ENCODE data around the gene USP17L29. TPM values are rescaled to one million over a fixed set of nuclear protein-coding genes. Genes with fewer than 3 reads are reported as not detected.
"Not testable (repeated sequence)": the region's sequence is repeated elsewhere in the genome, so short reads cannot be mapped to it uniquely, and the experiment has no call there.

The USP17L29 gene
- total and polyA plus RNA-seq, 2 donors (not counting 1 experiment from before 2014, with no cell fraction given) = not detected

DNA sequence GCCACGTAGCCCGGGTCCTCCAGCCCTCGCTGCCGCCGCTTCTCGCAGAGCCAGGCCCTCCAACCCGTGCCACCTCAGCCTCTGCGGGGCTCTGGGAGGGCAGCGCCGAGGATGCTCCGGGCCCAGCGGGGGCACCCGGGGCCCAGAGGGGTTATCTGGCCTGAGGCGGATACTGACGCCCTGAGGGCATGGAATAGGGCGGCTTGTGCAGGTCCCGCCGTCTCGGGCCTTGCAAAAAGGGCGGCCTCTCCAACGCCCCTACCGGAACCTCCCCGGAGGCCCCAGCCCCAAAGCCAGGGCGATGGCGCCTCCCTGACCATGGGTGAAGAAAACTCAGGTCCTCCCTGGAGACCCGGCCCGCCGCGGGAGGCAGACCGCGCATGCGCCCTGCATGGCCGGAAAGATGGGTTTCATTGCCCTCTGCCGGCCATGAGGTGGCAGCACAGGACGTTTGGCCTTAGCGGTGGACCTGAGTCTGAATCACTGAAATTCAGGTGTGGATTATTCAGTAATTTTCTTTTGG lies 27.6 kb downstream of the USP17L29 start:
- H2AFZ ChIP-seq (ENCODE audit: insufficient read depth, low read depth, low read length, poor library complexity, severe bottlenecking) = peak overlapping the region; percentile 76

DNA sequence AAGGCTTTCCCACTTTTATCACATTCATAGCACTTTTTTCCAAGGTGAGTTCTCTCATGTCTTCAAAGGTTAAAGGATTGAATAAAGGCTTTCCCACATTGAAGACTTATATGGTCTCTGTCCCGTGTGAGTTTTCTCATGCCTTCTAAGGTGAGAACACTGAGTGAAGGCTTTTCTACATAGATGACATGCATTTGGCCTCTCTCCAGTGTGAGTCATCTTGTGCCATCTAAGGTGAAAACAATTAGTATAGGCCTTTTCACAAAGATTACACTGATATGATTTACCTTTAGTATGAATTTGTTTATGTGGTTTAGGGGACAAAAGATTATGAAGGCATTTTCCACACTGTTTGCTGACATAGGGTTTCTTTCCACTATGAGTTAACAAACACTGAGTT lies 30.7 kb downstream of the USP17L29 start:
- no peaks in the 10 kb centered on the region for H3K27me3 ChIP-seq (replicated peaks in 1 of 4; ENCODE audit: control extremely low read depth in 1 of 4, control insufficient read depth in 3 of 4, insufficient read depth in 4 of 4, low read length in 3 of 4)
- H3K79me2 ChIP-seq (ENCODE audit: control insufficient read depth, insufficient read depth, low read length) = no peaks in the 10 kb centered on the region
- no peak overlapping the region for H3K9ac ChIP-seq (ENCODE audit: low read length)
- no peak overlapping the region for H3K4me2 ChIP-seq (replicated peaks; ENCODE audit: low read depth, low read length, poor library complexity, severe bottlenecking)
- Mint-ChIP-seq H3K27ac (no peak overlapping the region), H3K27me3 (peaks cover 3% of the 10 kb centered on the region), H3K4me3 (no peak overlapping the region), H3K4me1 (peaks cover 1% of the 10 kb centered on the region), H3K9me3 (ENCODE audit: insufficient read depth) (no peaks in the 10 kb centered on the region)
- intact Hi-C loops (cut with micrococcal nuclease) = no loop called here
- CTCF ChIA-PET = no interaction called here
- H3K36me3 ChIP-seq (replicated peaks in 1 of 2; ENCODE audit: control extremely low read depth in 1 of 2, control insufficient read depth in 1 of 2, extremely low read depth in 1 of 2, insufficient read depth in 2 of 2, low read length in 1 of 2) = no peaks in the 10 kb centered on the region
- H3K9me3 ChIP-seq (ENCODE audit: control extremely low read depth in 1 of 3, control insufficient read depth in 2 of 3, insufficient read depth in 1 of 3, low read length in 2 of 3) = no peaks in the 10 kb centered on the region
- H4K20me1 ChIP-seq (ENCODE audit: control insufficient read depth, insufficient read depth, low read length, poor library complexity, severe bottlenecking) = no peaks in the 10 kb centered on the region
- H3K27ac ChIP-seq (ENCODE audit: low read length in 2 of 2) = no peak overlapping the region
- TF ChIP-seq, protein P1, sequence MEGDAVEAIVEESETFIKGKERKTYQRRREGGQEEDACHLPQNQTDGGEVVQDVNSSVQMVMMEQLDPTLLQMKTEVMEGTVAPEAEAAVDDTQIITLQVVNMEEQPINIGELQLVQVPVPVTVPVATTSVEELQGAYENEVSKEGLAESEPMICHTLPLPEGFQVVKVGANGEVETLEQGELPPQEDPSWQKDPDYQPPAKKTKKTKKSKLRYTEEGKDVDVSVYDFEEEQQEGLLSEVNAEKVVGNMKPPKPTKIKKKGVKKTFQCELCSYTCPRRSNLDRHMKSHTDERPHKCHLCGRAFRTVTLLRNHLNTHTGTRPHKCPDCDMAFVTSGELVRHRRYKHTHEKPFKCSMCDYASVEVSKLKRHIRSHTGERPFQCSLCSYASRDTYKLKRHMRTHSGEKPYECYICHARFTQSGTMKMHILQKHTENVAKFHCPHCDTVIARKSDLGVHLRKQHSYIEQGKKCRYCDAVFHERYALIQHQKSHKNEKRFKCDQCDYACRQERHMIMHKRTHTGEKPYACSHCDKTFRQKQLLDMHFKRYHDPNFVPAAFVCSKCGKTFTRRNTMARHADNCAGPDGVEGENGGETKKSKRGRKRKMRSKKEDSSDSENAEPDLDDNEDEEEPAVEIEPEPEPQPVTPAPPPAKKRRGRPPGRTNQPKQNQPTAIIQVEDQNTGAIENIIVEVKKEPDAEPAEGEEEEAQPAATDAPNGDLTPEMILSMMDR (IDR thresholded peaks at IDR 0.05) = no peak
- no peak for TF ChIP-seq EZH2 (IDR thresholded peaks at IDR 0.05; ENCODE audit: borderline replicate concordance, insufficient read depth, low read depth, low read length, poor library complexity, severe bottlenecking)
- POLR2A ChIA-PET = no interaction called here
- no CpG with 5 or more reads among the region's 1 CpG for WGBS (ENCODE audit: insufficient coverage)
- DNase-seq (no peak), ATAC-seq (ENCODE audit: low read depth) (no peak)
- H3K4me3 ChIP-seq (ENCODE audit: control extremely low read depth in 1 of 5, extremely low read depth in 1 of 5, insufficient read depth in 1 of 5, low read depth in 2 of 5, low read length in 4 of 5) = no peak overlapping the region
- H2AFZ ChIP-seq (ENCODE audit: insufficient read depth, low read depth, low read length, poor library complexity, severe bottlenecking) = no peak overlapping the region
- H3K4me1 ChIP-seq (ENCODE audit: control insufficient read depth in 2 of 2, insufficient read depth in 2 of 2, low read length in 2 of 2) = no peaks in the 10 kb centered on the region

More for the DNA sequence above, 27.6 kb downstream of the USP17L29 start:
- CTCF ChIA-PET; H3K9me3 Mint-ChIP-seq (ENCODE audit: insufficient read depth); H3K4me1 Mint-ChIP-seq; H3K79me2 ChIP-seq (ENCODE audit: control insufficient read depth, insufficient read depth, low read length); H4K20me1 ChIP-seq (ENCODE audit: control insufficient read depth, insufficient read depth, low read length, poor library complexity, severe bottlenecking); H3K36me3 ChIP-seq (replicated peaks in 1 of 2; ENCODE audit: control extremely low read depth in 1 of 2, control insufficient read depth in 1 of 2, extremely low read depth in 1 of 2, insufficient read depth in 2 of 2, low read length in 1 of 2); ATAC-seq (ENCODE audit: low read depth); POLR2A ChIA-PET; H3K9ac ChIP-seq (ENCODE audit: low read length); H3K27me3 ChIP-seq (replicated peaks in 1 of 4; ENCODE audit: control extremely low read depth in 1 of 4, control insufficient read depth in 3 of 4, insufficient read depth in 4 of 4, low read length in 3 of 4); H3K9me3 ChIP-seq (ENCODE audit: control extremely low read depth in 1 of 3, control insufficient read depth in 2 of 3, insufficient read depth in 1 of 3, low read length in 2 of 3); H3K27ac ChIP-seq (ENCODE audit: low read length in 2 of 2); H3K4me1 ChIP-seq (ENCODE audit: control insufficient read depth in 2 of 2, insufficient read depth in 2 of 2, low read length in 2 of 2); H3K27me3 Mint-ChIP-seq; intact Hi-C loops (cut with micrococcal nuclease): not testable (repeated sequence)
- H3K27ac Mint-ChIP-seq = peak overlapping the region; percentile 20
- peak overlapping the region; percentile 41 for H3K4me3 Mint-ChIP-seq
- TF ChIP-seq, protein P1 (IDR thresholded peaks at IDR 0.05) = peak; percentile 66
- H3K4me3 ChIP-seq (ENCODE audit: control extremely low read depth in 1 of 5, extremely low read depth in 1 of 5, insufficient read depth in 1 of 5, low read depth in 2 of 5, low read length in 4 of 5) = peak overlapping the region in 2 of 5 experiments; percentile 37 to 48
- H3K4me2 ChIP-seq (replicated peaks; ENCODE audit: low read depth, low read length, poor library complexity, severe bottlenecking) = peak overlapping the region; percentile 52
- peak; percentile 52 for DNase-seq
- 57% methylated on average over 22 of the region's 36 CpGs for WGBS (ENCODE audit: insufficient coverage)

DNA sequence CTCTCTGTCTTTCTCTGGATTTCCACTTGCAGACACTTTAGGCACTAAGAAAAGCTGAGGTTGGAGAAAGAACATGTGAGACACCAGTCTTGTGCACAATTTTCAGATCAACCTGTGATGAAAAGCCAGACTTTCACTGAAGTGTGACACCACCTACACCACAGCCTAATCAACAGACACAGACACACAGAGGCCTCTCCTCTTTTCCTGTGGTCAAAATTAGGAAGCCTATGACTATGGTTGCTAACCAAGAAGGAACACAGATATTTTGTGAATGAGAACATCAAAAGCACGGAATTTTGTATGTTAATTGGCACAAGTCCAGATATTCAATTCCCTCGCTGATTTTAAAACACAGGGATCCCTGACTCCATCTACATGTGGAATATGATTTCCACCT lies 35.6 kb downstream of the USP17L29 start:
- H3K9me3 ChIP-seq (ENCODE audit: control extremely low read depth in 1 of 3, control insufficient read depth in 2 of 3, insufficient read depth in 1 of 3, low read length in 2 of 3); CTCF ChIA-PET; H3K36me3 ChIP-seq (replicated peaks in 1 of 2; ENCODE audit: control extremely low read depth in 1 of 2, control insufficient read depth in 1 of 2, extremely low read depth in 1 of 2, insufficient read depth in 2 of 2, low read length in 1 of 2); H3K4me2 ChIP-seq (replicated peaks; ENCODE audit: low read depth, low read length, poor library complexity, severe bottlenecking); intact Hi-C loops (cut with micrococcal nuclease); H3K4me3 Mint-ChIP-seq; ATAC-seq (ENCODE audit: low read depth); H2AFZ ChIP-seq (ENCODE audit: insufficient read depth, low read depth, low read length, poor library complexity, severe bottlenecking); H3K9ac ChIP-seq (ENCODE audit: low read length); H3K27me3 Mint-ChIP-seq; H3K27ac ChIP-seq (ENCODE audit: low read length in 2 of 2); H3K27me3 ChIP-seq (replicated peaks in 1 of 4; ENCODE audit: control extremely low read depth in 1 of 4, control insufficient read depth in 3 of 4, insufficient read depth in 4 of 4, low read length in 3 of 4); POLR2A ChIA-PET; H3K4me1 Mint-ChIP-seq; H3K9me3 Mint-ChIP-seq (ENCODE audit: insufficient read depth); H3K27ac Mint-ChIP-seq; H3K4me1 ChIP-seq (ENCODE audit: control insufficient read depth in 2 of 2, insufficient read depth in 2 of 2, low read length in 2 of 2); DNase-seq; H3K4me3 ChIP-seq (ENCODE audit: control extremely low read depth in 1 of 5, extremely low read depth in 1 of 5, insufficient read depth in 1 of 5, low read depth in 2 of 5, low read length in 4 of 5); H3K79me2 ChIP-seq (ENCODE audit: control insufficient read depth, insufficient read depth, low read length); H4K20me1 ChIP-seq (ENCODE audit: control insufficient read depth, insufficient read depth, low read length, poor library complexity, severe bottlenecking): not testable (repeated sequence)
- WGBS (ENCODE audit: insufficient coverage) = no CpG with 5 or more reads among the region's 2 CpGs
